ENCODE results near the gene WIPF2.
A peak's percentile ranks its signal among the peaks of the same experiment; 100 is the strongest.

WIPF2 gene

DNA sequence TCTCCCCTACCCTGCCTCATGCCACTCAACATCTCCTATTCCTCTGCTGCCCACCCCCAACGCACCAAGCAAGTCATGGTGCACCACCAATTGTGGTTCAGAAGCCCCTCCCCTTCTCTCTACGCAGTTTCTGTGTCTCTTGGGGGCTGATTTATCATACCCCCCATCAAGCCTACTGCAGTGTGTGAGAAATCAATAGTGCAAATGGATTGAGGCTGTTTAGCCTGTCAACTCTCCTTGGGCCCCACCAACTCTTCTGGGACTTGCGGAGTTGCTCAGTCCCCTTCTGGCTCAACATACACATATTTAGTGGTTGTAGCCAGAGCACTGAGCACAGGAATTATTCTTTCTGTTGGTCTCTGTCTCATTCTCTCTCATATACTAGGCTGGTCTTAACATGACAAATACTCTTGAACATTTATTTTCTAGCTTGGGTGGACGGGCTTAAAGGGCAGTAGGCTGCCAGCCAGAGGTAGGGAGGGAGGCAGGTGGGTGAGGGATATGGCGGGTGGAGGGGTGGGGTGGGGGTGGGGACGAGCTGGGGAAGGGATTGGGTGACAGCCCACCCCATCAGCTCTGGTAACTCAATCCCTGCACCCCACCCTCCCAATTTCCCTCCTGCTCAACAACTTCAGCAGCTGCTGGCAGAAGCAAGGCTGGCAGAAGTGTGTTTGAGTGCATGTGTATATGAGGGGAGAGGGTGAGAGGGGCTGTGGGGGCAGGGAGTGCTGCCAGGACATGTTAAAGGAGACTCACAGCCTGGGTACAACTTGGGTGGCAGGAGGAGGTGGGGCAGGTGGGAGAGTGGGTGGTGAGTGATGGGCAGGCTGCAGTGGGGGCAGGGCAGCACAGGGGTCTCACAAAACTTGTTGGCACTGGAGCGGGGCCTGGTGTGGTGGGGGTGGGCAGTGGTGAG is 94.8 kb downstream of the WIPF2 start:
- no peak for DNase-seq (ENCODE audit: low read depth, low spot score)

DNA sequence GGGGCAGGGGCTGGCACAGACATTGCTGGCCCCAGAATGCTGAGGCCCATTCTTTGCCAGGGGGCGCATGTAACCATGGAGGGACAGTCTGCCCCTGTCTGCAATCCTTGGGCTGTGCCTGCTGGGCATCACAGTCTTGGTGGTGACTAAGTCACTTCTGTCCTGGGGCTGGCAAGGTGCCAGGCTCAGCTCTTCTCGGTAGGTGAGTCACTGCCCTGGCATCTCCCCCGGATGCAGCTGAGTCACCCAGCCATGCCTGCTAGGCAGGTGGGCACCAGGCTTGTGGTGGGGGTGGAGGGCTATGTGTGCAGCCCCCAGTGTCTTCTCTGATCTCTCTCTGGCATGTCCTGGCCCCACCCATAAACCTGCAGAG is 95.5 kb downstream of the WIPF2 start:
- DNase-seq (ENCODE audit: low read depth, low spot score) = peak; percentile 70

DNA sequence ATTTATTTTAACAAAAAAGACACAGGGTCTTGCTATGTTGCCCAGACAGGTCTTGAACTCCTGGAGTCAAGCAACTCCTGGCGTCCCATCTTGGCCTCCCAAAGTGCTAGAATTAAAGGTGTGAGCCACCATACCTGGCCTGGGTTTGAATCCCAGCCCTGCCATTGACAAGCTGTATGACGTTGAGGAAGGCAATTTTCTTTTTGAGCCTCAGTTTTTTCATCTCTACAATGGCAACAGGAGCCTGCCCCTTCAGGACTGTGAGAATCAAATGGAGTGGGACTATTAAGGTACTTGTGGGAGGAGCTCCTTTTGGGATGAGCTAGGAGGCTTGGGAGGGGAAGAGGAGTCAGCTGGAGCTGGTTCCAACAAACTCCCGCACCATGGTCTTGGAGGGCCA is 96.1 kb downstream of the WIPF2 start:
- no peak for DNase-seq (ENCODE audit: low read depth, low spot score)

DNA sequence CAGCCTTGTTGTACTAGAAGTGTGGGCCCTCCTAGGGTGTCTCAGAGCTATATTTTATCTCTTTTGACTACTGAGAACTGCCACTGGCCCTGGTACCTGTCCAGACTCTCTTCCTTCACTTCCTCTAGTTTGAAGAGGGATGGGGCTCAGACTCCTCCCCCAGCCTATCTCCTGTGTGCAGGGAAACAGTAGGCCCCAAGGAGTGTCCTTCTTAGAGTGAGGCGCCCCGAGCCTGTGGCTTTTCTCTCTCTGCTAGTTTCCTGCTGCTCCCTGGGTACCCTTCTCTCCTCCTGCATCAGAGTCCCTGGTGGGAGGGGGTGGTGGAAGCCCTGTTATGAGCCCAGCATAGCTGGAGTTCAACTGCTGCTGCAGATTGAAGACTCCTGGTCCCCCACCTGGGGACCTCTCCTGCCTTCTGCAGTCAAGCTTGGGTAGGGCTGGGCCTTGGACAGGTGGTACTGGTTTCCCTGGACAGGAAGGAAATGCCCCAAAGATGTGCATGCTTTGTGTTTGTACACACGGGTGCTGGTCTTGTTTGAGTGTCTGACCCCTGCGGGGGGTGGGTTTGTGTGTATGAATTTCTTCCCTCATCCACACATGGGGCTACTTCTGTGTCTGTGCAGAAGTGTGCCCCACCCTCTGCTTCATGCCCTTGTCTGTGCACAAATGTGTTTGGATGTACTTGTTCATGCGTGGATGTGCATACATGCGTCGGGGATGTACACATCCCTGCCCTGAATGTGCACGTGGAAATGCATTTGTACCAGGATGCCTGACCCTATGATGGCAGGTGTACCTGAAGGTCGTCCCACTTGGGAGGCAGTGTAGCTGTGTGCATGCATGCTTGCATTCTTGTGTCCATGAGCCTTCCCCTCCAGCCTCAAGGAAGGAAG is 96.8 kb downstream of the WIPF2 start:
- no peak for DNase-seq (ENCODE audit: low read depth, low spot score)

DNA sequence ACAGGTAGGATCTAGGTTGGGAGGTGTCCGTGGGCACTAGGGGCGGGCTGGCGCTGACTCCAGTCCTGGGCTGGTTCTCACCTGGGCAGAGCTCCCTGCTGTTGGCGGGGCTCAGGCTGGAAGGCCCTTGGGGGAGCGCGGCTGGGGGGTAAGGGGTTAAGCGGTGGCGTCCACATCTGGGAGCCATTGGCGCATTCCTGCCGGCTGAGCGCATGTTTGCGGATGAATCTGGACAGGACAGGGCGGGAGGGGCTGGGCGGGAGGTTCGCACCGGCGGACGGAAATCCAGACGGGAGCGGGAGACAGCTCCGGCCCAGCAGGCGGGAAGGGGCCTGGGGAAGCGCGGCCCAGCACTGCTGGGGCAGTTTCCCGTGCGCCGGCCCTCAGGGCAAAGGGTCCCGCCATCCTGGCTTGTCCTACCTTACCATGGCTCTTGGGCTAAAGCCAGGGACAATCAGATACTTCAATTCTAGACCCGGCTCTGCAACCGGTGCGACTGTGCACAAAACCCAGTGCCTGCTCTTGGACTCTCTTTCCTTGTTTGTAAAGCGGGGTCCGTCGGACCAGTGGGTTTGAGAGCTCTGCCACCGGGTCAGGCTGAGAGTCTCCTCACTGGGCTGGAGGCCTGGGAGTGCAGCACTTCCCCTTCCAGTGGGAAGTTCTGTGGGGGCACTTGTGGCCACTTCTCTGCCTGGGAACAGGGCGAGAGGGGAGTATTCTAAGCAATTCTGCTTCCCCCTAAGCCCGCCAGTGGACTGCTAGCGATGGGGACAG is 97.7 kb downstream of the WIPF2 start:
- DNase-seq (ENCODE audit: low read depth, low spot score) = no peak

DNA sequence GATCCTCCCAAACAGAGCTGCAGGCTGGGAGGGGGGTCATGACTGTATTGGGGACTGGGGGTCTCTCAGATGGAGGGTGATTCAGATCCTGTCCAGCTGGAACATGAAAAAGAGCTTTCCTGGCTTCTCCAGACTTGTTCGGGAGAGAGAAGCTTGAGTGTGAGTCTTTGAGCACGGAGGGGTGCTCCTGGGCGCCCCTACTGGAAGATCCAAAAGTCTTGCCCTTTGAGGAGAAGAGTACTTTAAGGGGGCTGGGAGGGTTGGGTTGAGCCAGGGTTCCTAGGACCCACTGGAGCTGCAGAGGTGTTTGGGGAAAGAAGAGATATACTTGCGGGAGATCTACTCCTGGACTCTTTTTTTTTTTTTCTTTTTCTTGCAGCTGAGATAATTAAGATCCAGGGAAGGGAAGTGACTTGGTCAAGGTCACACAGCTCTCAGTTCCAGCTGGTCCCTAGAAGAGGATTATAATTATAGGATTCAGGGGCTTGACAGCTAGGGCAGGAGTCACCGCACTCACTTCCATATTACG is 98.3 kb downstream of the WIPF2 start:
- no peak for DNase-seq (ENCODE audit: low read depth, low spot score)

DNA sequence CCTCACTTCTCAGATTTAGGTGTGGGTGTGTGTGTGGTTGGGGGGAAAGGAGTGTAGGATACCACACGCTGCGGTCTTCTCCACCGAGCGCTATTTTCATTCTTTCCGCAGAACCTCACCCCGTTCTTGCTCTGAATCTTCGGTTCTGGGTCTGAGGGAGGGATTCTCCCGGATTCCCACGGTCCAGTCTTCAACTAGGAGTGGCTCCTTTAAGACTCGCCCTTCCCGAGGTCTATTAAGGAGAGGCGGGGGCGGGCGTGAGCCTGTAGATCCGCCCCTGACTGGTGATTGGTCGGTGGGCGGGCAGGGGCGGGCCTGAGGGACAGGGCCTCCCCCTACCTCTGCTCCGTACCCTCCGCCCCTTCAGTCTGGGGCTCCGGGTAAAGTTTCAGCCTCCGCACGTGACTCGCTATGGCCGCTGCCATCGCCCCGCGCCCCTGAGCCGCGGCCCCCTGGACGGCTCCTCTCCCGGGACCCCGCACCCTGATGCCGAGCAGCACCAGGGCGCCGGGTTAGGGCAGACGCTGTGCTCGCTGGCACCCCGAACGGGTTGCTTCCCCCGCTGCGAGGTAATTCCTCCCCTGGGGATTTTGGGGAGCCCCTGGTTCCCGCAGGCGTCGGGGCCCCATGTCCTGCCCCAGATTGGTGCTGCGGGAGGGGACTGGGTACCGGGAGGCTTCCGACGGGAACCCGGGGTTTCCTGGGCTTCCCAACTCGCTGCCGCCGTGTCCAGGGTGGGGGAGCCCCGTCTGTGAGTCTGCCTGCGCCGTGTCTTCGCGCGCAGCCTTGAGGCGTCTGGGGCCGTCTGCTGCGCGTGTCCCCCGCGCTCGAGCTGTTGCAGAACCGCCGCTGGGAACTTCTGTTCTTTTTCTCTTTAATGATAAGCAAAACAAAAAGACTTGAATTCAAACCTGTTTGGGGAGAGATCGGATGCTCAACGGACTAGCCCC is 99.1 kb downstream of the WIPF2 start:
- peak; percentile 87 for DNase-seq (ENCODE audit: low read depth, low spot score)

DNA sequence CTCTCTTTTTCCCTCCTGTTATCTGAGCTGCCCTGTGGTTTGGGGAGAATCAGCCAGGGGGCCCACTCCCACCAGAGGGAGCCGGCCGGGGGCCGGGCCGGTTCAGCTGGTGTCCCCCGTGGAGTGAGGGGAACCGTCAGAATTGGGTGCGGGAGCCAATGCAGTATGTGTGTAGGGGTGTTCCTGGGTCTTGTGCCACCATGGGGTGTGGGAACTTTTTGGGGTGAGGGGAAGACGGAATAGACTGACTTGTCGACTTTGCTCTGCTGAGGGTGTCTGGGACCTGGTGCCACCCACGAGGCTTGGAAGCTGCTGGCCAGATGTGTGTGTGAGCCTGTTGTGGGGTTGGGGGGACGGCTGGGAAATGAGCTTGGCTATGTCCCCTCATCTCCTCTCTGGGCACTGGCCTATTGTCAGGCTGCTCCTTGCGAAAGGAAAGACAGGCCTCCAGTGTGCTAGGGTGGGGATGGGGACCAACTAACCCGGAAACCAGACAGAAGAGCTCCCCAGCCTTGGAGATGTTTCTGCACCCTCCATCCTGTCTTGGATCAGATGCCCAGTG is 99.8 kb downstream of the WIPF2 start:
- no peak for DNase-seq (ENCODE audit: low read depth, low spot score)

DNA sequence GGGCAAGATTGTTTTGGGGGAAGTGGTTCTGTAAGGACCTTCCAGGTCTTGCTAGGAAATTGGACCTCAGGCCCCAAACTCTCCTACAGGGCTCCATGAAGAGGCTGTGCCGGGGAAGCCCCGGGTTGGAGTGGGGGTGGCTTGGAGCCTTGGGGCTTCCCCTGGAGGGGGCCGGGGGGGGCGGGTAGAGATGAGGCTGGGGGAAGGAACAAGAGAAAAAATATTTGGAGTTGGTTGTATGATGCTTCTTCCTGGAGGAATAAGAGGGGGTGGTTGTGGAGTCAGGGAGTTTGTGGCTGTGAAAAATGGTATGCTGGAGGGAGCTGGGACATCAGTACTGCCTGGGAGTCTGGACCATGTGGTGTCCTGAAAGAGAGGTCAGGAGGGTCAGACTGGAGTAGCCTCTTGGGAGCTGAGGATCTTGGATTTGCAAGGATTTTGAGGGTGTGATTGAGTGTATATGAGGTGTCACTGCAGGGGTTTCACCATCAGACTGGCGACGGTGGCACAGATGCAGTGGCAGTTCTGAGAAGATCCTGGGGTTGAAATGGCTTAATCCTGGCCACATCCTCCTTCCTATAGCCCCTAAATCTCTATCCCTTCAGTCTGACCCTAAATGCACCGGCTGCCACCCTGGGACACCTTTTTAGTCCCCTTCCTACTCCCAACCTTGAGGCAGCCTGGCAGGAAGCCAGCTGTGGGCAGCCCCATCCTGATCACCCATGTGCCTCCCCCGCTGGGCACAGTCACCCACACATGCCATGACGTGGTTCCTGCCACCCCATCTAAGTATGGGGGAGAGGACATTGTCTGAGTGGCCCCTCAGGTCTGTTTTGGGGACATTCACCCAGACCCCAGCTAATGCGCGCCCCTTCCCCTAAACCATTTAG is 100.8 kb downstream of the WIPF2 start:
- no peak for DNase-seq (ENCODE audit: low read depth, low spot score)

DNA sequence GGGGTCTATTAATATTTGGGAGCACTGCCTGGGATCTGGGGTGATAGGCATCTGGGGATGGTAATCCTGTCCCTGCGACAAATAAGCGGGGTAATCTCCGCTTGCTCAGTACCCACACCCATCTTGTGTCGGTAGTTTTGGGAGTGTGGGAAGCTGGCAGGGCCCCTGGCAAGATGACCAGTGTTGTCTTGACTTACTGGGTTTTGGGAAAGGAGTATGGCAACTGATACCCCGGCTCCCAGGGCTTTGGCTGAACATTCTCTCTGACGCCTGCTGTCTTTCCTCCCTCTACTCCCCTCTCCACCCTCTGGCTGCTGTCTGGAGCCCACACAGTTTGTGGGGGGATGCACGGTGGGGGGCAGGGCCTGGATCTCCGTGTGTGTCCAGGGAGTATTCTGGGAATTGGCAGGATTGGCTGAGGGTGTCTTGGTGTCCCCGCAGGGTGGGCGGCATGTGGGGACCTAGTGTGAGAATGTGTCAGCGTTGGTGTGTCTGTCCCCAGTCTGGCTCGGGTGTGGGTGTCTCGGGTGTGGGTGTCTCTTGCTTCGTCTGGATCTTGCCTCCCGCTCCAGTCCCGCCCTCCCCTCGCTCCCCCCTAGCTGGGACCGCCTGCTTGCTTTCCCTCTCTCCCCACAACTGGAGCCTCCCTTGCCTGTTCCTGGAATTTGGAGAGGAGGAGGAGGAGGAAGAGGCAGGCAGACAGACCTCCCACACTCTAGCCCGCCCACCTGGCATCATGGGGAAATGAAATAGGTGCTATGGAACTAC is 101.8 kb downstream of the WIPF2 start:
- DNase-seq (ENCODE audit: low read depth, low spot score) = no peak

DNA sequence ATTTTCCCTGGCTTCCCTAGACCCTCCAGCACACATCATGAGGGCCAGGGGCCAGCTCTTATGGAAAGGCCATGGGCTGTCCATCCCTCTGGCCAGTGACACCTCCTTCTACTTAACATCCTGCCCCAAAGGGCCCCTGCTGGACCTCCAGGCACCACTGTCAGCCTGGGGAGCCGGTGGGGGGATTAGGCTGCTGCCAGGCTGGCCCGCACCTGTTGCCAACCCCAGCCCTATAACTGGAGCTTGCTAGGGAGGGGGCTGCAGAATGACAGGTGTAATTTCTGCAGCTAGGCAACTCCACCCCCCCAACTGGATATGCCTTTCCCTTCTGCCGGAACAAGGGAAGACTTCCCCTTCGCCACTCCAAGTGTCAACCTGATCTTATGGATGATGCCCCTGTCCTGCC is 102.4 kb downstream of the WIPF2 start:
- no peak for DNase-seq (ENCODE audit: low read depth, low spot score)

DNA sequence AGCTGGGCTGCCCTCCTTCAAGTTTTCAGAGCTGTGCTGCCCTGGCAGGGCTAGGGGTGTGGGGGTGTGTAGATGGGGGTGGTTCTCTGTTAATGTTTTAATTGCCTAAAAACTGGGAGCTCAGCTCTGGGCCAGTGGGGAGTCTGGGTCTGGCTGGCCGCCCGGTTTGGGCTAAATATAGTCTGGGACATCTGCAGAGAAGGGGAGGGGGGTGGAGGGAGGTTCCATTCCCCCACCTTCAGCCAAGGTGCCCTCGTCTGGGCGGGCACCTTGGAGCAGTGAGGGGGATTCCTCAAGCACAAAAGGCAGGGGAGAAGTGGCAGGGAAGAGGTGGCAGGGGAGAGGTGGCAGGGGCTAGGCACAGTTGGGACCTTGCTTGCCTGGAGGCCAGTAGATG is 102.9 kb downstream of the WIPF2 start:
- no peak for DNase-seq (ENCODE audit: low read depth, low spot score)

DNA sequence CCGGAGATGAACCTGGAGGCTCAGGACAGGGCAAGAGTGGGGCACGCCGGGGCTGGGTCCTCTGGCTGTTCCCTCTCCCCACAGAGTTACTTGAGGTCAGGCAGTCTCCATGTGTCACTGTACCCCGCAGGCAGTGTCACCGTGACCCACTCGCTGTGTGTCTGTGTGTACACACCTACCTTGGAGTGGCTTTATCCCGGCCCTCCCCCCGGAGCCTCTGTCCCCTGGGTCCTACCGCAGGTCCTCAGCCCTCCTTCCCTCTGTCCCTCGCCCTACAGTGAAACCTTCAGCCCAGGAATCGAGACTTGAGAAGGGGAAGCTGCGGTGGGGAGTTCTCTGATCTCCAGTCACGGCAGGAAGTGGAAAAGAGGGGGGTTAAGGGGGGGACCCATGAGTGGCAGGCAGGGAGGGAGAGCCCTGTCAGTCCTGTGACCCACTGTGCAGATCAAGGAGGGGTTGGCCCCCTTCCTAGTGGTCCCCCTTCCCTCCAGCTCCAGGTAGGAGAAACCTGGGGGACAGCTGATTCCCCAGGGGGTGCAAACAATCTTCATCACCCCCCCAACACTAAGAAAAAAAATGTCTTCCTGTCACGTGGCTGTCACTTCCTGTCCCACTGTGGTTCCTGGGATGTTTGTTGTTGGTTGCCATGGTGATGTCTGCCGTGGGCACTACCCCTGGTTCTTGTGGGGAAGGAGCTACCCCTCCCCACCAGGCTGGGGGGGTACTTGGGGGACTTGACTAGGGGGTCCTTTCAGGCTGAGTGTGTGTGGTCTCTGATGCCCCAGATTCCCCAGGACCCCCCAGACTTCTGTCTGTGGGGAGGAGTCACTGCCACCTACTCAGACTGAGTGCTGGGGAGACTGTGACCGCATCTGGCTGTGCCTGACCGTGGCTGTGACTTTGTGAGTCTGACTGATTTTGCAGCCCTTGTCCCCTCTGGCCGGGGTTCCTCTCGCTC is 103.5 kb downstream of the WIPF2 start:
- DNase-seq (ENCODE audit: low read depth, low spot score) = peak; percentile 70

DNA sequence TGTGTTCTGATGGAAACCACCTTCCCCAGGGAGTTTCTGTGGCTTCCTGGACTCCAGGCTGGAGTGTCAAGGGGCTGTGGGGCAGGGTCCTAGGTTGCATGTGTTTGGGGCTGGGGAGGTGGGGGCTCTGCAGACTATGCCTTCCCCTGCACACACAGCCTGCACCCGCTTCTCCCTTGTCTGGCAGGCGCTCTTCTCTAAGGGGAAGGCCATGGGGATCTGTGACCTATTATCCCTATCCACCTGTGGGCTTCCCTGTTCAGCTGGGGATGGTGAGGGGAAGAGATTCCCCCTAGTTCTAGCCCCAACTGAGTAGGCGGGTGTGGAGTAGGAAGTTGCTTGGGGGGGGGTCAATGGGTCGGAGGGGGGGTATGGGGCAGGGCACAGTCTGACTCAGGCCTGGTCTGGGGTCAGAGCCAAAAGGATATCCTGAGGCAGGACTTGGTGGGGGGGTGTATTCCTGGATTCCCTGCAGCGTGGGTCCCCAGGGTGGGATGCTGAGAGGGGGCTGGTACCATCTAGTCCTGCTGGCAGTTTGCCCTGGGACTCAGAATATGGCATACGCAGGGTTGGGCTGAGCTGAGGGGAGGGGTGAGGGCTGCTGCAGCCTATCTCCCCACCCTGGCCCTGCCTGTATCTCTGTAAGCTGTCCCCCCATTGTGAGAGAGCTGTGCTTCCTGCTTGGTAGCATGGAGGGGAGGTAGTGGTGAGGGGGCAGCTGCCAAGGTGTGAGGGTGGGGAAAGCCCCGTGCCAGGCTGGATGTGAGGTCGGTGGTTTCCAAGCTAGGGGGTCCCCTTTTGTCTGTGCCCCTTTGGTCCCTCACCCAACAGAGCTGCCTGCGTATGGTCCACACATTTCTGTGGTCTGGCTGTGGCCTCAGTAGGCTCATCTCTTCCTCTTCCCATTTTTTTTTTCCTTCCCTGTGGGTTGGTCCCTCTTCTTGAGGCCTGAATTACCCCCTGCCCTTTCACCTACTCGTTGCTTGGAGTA is 104.6 kb downstream of the WIPF2 start:
- DNase-seq (ENCODE audit: low read depth, low spot score) = peak; percentile 52

DNA sequence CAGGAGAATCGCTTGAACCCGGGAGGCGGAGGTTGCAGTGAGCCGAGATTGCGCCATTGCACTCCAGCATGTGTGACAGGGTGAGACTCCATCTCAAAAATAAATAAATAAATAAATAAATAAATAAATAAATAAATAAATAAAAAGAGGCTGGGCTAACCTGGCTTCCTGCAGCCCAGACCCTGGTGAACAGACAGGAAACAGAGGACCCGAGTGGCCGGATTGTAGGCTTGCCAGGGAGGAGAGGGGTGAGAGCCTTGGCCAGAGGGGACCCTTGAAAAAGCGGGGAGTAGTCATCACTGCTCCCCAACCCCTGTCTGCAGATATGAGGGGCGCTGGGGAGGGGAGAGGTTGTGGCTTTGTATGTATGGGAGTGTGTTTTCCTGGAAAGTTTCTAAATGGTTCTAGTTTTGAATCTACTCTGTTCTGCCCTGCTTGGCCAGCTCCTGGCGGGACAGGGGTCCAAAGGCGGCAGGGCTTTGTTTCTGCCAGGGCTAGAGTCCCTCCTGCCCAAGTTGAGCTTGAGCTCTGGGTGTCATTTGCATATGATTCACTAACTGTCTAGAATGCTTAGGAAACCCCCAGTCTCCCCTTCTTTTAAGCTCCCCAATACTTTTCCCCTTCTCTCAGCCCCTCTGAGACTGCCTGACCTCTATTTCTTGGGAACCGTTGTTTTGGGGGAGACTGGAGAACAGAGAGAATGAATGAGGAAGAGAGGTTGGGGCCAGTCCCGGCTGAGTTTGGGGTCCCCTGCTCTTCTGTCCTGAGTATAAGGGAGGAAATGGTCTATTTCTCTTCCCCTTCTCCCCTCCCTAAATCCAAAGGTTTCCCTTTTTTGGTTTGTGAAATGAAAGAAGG is 106.3 kb downstream of the WIPF2 start:
- DNase-seq (ENCODE audit: low read depth, low spot score) = no peak
